H1 (cell line): ENCODE data around the gene SWT1. TPM values are rescaled to one million over a fixed set of nuclear protein-coding genes. Genes with fewer than 3 reads are reported as not detected.

Experiments
- USF2 ChIP-seq: IDR thresholded peaks from 2 replicates; pipeline ENCODE4 v1.6.1; 2011; ENCODE audit warnings: low read length, improper control_type of control experiment
- polyA plus RNA-seq, 7 experiments: library from polyadenylated mRNA; depleted of rRNA in 3 of 7; stranded (reverse) in 5 of 7; unstranded in 2 of 7; fragments of >200 nt in 5 of 7; fragments of 200-250 nt in 2 of 7; gene quantifications; 1 replicate in 5 of 7; 2 replicates in 1 of 7; 4 replicates in 1 of 7; pipeline versions ENCODE4 v1.2.1 to v1.2.3, GENCODE V29; 2011 to 2013; ENCODE audit warnings: missing spikeins in 2 of 7, mixed read lengths in 2 of 7
- total RNA-seq: library from RNA; stranded (reverse); fragmentation: NEBNext Ultra II Directional; extraction: Animal tissue kit (Norgen Biotek cat#: 25700); gene quantifications from 2 replicates; pipeline ENCODE4 v1.2.1, GENCODE V29; 2021

SWT1 gene
- total and polyA plus RNA-seq, 2 of the 8 experiments (the other 6 are each of a cell fraction or from before 2014, with no cell fraction given), result 1.4 to 6.2 TPM

GRCh38 chr1:185267701-185268100 is 110.7 kb downstream of the SWT1 start (continued):
- no peak for TF ChIP-seq USF2
- TF ChIP-seq, all 59 proteins: peak for 0
